ENCODE data around the gene ZBED2. TPM values are rescaled to one million over a fixed set of nuclear protein-coding genes. Genes with fewer than 3 reads are reported as not detected.
"Not testable (repeated sequence)": the region's sequence is repeated elsewhere in the genome, so short reads cannot be mapped to it uniquely, and the experiment has no call there.

The ZBED2 gene
- total and polyA plus RNA-seq, 2 of the 8 experiments (the other 6 are each of a cell fraction or from before 2014, with no cell fraction given) = not detected

DNA sequence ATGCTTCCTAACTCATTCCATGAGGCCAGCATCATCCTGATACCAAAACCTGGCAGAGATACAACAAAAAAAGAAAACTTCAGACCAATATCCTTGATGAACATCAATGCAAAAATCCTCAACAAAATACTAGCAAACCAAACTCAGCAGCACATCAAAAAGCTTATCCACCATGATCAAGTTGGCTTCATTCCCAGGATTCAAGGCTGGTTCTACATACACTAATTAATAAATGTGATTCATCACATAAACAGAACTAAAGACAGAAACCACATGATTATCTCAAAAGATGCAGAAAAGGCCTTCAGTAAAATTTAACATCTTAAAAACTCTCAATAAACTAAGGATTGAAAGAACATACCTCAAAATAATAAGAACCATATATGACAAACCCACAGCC is 35.5 kb upstream of the ZBED2 start:
- H4K91ac ChIP-seq (replicated peaks; ENCODE audit: insufficient read length, low read length); H4K8ac ChIP-seq (ENCODE audit: extremely low read depth, insufficient read depth, low read length); H3K27ac ChIP-seq (ENCODE audit: low read depth, low read length); DNase-seq (ENCODE audit: low read depth in 1 of 2, low spot score in 2 of 2); H2BK15ac ChIP-seq (ENCODE audit: low read length); H2BK120ac ChIP-seq (replicated peaks; ENCODE audit: low read depth, low read length); H3K18ac ChIP-seq (ENCODE audit: extremely low read depth, low read length); H2BK20ac ChIP-seq (ENCODE audit: low read length); H3K4ac ChIP-seq (replicated peaks; ENCODE audit: insufficient read length, low read depth, low read length); H2AFZ ChIP-seq (ENCODE audit: low read length); POLR2A ChIA-PET (ENCODE audit: partially characterized antibody); H3K23ac ChIP-seq (ENCODE audit: insufficient read length); H3K4me3 ChIP-seq (ENCODE audit: extremely low read depth in 1 of 4, insufficient read depth in 2 of 4, low read depth in 3 of 4, low read length in 4 of 4); H4K5ac ChIP-seq (ENCODE audit: insufficient read length, low read depth, low read length); H3K4me1 ChIP-seq (replicated peaks in 1 of 4; ENCODE audit: control insufficient read depth in 3 of 4, insufficient read depth in 4 of 4, low read length in 3 of 4); H2BK12ac ChIP-seq (ENCODE audit: low read depth, low read length); H3K36me3 ChIP-seq (ENCODE audit: control insufficient read depth in 2 of 4, insufficient read depth in 4 of 4, low read length in 3 of 4); H4K20me1 ChIP-seq (replicated peaks in 1 of 2; ENCODE audit: control insufficient read depth in 1 of 2, insufficient read depth in 2 of 2, low read length in 2 of 2); H3K27me3 ChIP-seq (replicated peaks in 1 of 4; ENCODE audit: control insufficient read depth in 3 of 4, extremely low read depth in 1 of 4, insufficient read depth in 3 of 4, low read length in 3 of 4); CTCF ChIA-PET (ENCODE audit: partially characterized antibody); H3K4me2 ChIP-seq (ENCODE audit: insufficient read depth in 1 of 2, low read depth in 2 of 2, low read length in 2 of 2); H2AK5ac ChIP-seq (ENCODE audit: low read depth, low read length); H3K56ac ChIP-seq (replicated peaks; ENCODE audit: insufficient read length, low read depth, low read length); H3K9me3 ChIP-seq (ENCODE audit: insufficient read depth in 2 of 2, low read depth in 1 of 2, low read length in 1 of 2); H3K14ac ChIP-seq (ENCODE audit: insufficient read length); H3K9ac ChIP-seq (replicated peaks in 1 of 4; ENCODE audit: extremely low read depth in 1 of 4, low read depth in 3 of 4, low read length in 3 of 4); FAIRE-seq; H3K23me2 ChIP-seq (ENCODE audit: low read depth, low read length); H3K79me2 ChIP-seq (ENCODE audit: control insufficient read depth in 1 of 2, insufficient read depth in 2 of 2, low read length in 2 of 2); H3K79me1 ChIP-seq (ENCODE audit: low read depth, low read length); H2BK5ac ChIP-seq (ENCODE audit: low read depth, low read length): not testable (repeated sequence)

- H4K5ac ChIP-seq (ENCODE audit: insufficient read length, low read depth, low read length); H3K9me3 ChIP-seq (ENCODE audit: insufficient read depth in 2 of 2, low read depth in 1 of 2, low read length in 1 of 2); H3K4me3 ChIP-seq (ENCODE audit: extremely low read depth in 1 of 4, insufficient read depth in 2 of 4, low read depth in 3 of 4, low read length in 4 of 4); H2BK20ac ChIP-seq (ENCODE audit: low read length); H3K79me2 ChIP-seq (ENCODE audit: control insufficient read depth in 1 of 2, insufficient read depth in 2 of 2, low read length in 2 of 2); H2BK120ac ChIP-seq (replicated peaks; ENCODE audit: low read depth, low read length); H4K20me1 ChIP-seq (replicated peaks in 1 of 2; ENCODE audit: control insufficient read depth in 1 of 2, insufficient read depth in 2 of 2, low read length in 2 of 2); H2AK5ac ChIP-seq (ENCODE audit: low read depth, low read length); H3K14ac ChIP-seq (ENCODE audit: insufficient read length); H3K4me2 ChIP-seq (ENCODE audit: insufficient read depth in 1 of 2, low read depth in 2 of 2, low read length in 2 of 2); H2BK12ac ChIP-seq (ENCODE audit: low read depth, low read length); H3K27ac ChIP-seq (ENCODE audit: low read depth, low read length); H3K56ac ChIP-seq (replicated peaks; ENCODE audit: insufficient read length, low read depth, low read length); H3K9ac ChIP-seq (replicated peaks in 1 of 4; ENCODE audit: extremely low read depth in 1 of 4, low read depth in 3 of 4, low read length in 3 of 4); H3K4me1 ChIP-seq (replicated peaks in 1 of 4; ENCODE audit: control insufficient read depth in 3 of 4, insufficient read depth in 4 of 4, low read length in 3 of 4); H3K18ac ChIP-seq (ENCODE audit: extremely low read depth, low read length); FAIRE-seq; H3K23me2 ChIP-seq (ENCODE audit: low read depth, low read length); H3K4ac ChIP-seq (replicated peaks; ENCODE audit: insufficient read length, low read depth, low read length); H2BK5ac ChIP-seq (ENCODE audit: low read depth, low read length); H2AFZ ChIP-seq (ENCODE audit: low read length); POLR2A ChIA-PET (ENCODE audit: partially characterized antibody); H2BK15ac ChIP-seq (ENCODE audit: low read length); H3K79me1 ChIP-seq (ENCODE audit: low read depth, low read length); H3K23ac ChIP-seq (ENCODE audit: insufficient read length); H4K8ac ChIP-seq (ENCODE audit: extremely low read depth, insufficient read depth, low read length); H4K91ac ChIP-seq (replicated peaks; ENCODE audit: insufficient read length, low read length); DNase-seq (ENCODE audit: low read depth in 1 of 2, low spot score in 2 of 2); H3K27me3 ChIP-seq (replicated peaks in 1 of 4; ENCODE audit: control insufficient read depth in 3 of 4, extremely low read depth in 1 of 4, insufficient read depth in 3 of 4, low read length in 3 of 4); H3K36me3 ChIP-seq (ENCODE audit: control insufficient read depth in 2 of 4, insufficient read depth in 4 of 4, low read length in 3 of 4): not testable (repeated sequence)
- 94% methylated on average over 1 of the region's 1 CpG; no CpG with 5 or more reads in 1 of the 2 experiments for WGBS, 2 experiments (ENCODE audit: extremely low coverage in 1 of 2, insufficient coverage in 1 of 2, insufficient read length in 1 of 2, insufficient replicate concordance in 2 of 2, low coverage in 1 of 2, low lambda C conversion rate in 2 of 2, missing lambda C conversion rate in 1 of 2)
- CTCF ChIA-PET (ENCODE audit: partially characterized antibody) = interaction anchor here (1.1 kb wide), 1 partner anchor 88 kb away, joined by 4 read pairs; no protein-coding TSS in a partner anchor
These were observed 33.9 kb upstream of the ZBED2 start for GRCh38 chr3:111629018-111629417.

Measured in H1 (cell line).